Mucosa of descending colon (tissue), 3 donors: ENCODE results near the gene TEX29. TPM values are rescaled to one million over a fixed set of nuclear protein-coding genes. Genes with fewer than 3 reads are reported as not detected.

ENCODE experiments used
- ATAC-seq: fragments of 200-7000 bp; cut with Tn5 transposase; one replicate; pipeline ENCODE4 v1.9.1; 2020; ENCODE audit warnings: mild to moderate bottlenecking, moderate library complexity
- DNase-seq, 3 donors: peaks; one replicate each; pipeline ENCODE4 v3.0.0-alpha.2; 2020
- H3K36me3 ChIP-seq: fragments of 200-600 bp; one replicate; pipeline ENCODE4 v1.8.0; 2021; ENCODE audit warnings: low read depth, mild to moderate bottlenecking
- H3K4me1 ChIP-seq: fragments of 200-600 bp; one replicate; pipeline ENCODE4 v1.8.0; 2021; ENCODE audit warnings: low read depth, mild to moderate bottlenecking
- H3K4me3 ChIP-seq: fragments of 200-600 bp; one replicate; pipeline ENCODE4 v1.8.0; 2021; ENCODE audit warnings: mild to moderate bottlenecking
- H3K9me3 ChIP-seq: fragments of 200-600 bp; one replicate; pipeline ENCODE4 v1.8.0; 2021; ENCODE audit warnings: mild to moderate bottlenecking
- CTCF ChIP-seq: fragments of 200-600 bp; IDR thresholded peaks from one replicate; pipeline ENCODE4 v1.8.0; 2022; ENCODE audit warnings: antibody characterized with exemption, mild to moderate bottlenecking
- intact Hi-C, 2 donors: fragments of 100-400 bp; cut with DNase I in 1 of 2; cut with micrococcal nuclease in 1 of 2; formaldehyde crosslinking; loops; one replicate each; pipeline versions ENCODE4 v1.11.0 to v1.11.1; 2022; cut with DNase I, micrococcal nuclease
- total RNA-seq, 3 donors: library from RNA; stranded (reverse); fragmentation: NEBNext Ultra II Directional in 2 of 3; extraction: Animal tissue kit (Norgen Biotek cat#: 25700) in 2 of 3; gene quantifications; one replicate each; pipeline versions ENCODE4 v1.2.1 to v1.2.4, GENCODE V29; 2021 to 2023
- donor health status: DM: no; HTN: no; CAD: no; lungs with moderate emphysema.
- donor health status: DM: no; HTN: no; CAD: no.
- donor health status: DM: no; HTN: yes; CAD: no.

The TEX29 gene
- total RNA-seq, 3 donors from 2014 or later = 0.55 to 0.63 TPM; not detected in 1

- Histone ChIP-seq H3K9me3 (no peaks in the 10 kb centered on the region), H3K36me3 (no peaks in the 10 kb centered on the region), H3K4me1 (no peaks in the 10 kb centered on the region), H3K4me3 (no peak overlapping the region)
- no peak for DNase-seq
- intact Hi-C loops = no loop called here
- ATAC-seq = no peak
- TF ChIP-seq CTCF = no peak
These were observed 3.7 kb downstream of the TEX29 start for GRCh38 chr13:111323950-111324651.

DNA sequence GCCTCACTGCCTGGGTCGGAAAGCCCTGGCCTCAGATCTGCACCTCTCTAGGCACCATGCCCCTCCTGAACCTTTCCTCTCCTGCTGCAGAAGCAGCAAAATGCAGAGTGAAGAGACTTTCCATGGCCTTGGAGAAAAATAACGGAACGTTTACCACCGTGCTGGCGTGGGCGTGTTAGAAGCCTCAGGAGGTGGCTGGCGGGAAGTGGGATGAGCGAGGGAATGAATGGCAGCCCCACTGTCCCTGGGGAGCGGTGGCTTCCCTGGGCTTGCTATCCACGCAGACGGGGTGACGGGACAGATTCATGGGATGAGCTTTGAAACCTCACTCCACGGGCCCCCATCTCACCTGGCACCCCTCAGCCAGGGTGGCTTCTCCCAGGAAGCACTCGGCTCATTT is 4.3 kb downstream of the TEX29 start:
- intact Hi-C loops = no loop called here
- no peak for TF ChIP-seq CTCF
- no peak for DNase-seq
- Histone ChIP-seq H3K4me1 (no peaks in the 10 kb centered on the region), H3K9me3 (no peaks in the 10 kb centered on the region), H3K36me3 (no peaks in the 10 kb centered on the region), H3K4me3 (no peak overlapping the region)
- no peak for ATAC-seq

GRCh38 chr13:111325146-111325890 is 4.9 kb downstream of the TEX29 start:
- ATAC-seq (no peak), DNase-seq (no peak)
- Histone ChIP-seq H3K4me3 (no peak overlapping the region), H3K9me3 (no peaks in the 10 kb centered on the region), H3K36me3 (no peaks in the 10 kb centered on the region), H3K4me1 (no peaks in the 10 kb centered on the region)
- no peak for TF ChIP-seq CTCF
- intact Hi-C loops = no loop called here

DNA sequence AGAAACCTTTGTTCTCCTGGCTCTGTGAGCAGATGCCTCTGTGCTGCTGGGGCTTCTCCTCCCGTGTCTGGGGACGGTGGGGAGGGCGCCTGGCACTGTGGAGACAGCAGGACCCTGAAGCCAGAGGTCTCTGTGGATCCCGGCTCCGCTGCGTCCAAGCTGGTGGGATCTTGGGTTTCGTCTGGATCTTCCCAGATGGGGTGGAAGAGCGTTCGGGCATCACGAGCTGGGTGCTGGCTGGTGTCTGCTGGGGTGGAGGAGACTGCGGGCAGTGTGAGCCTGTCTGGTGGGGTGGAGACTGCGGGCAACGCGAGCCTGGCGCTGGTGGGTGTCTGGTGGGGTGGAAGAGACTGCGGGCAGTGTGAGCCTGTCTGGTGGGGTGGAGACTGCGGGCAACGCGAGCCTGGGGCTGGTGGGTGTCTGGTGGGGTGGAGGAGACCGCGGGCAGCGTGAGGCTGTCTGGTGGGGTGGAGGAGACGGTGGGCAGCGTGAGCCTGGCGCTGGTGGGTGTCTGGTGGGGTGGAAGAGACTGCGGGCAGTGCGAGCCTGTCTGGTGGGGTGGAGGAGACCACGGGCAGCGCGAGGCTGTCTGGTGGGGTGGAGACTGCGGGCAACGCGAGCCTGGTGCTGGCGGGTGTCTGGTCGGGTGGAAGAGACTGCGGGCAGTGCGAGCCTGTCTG is 5.6 kb downstream of the TEX29 start:
- no peaks in the 10 kb centered on the region for H3K9me3 ChIP-seq
- H3K36me3 ChIP-seq = no peaks in the 10 kb centered on the region
- TF ChIP-seq CTCF = no peak
- intact Hi-C loops = no loop called here
- DNase-seq = no peak
- no peak for ATAC-seq
- no peak overlapping the region for H3K4me3 ChIP-seq
- no peaks in the 10 kb centered on the region for H3K4me1 ChIP-seq

- no peak for ATAC-seq
- Histone ChIP-seq H3K4me1 (no peaks in the 10 kb centered on the region), H3K9me3 (no peaks in the 10 kb centered on the region), H3K36me3 (no peaks in the 10 kb centered on the region), H3K4me3 (no peak overlapping the region)
- intact Hi-C loops = no loop called here
- TF ChIP-seq CTCF = no peak
- no peak for DNase-seq
These were observed 6.2 kb downstream of the TEX29 start for GRCh38 chr13:111326621-111326965.
